B cell (primary cell): ENCODE results near the gene POLRMT. TPM values are rescaled to one million over a fixed set of nuclear protein-coding genes. Genes with fewer than 3 reads are reported as not detected.

ENCODE experiments used
- ATAC-seq: fragments of 200-7000 bp; cut with Tn5 transposase; one replicate; pipeline ENCODE4 v1.10.0; 2021; ENCODE audit warnings: low read depth, mild to moderate bottlenecking, moderate number of reproducible peaks, moderate library complexity
- CTCF ChIA-PET: fragments of 350-600 bp; sonication (Branson Sonifier 250); formaldehyde crosslinking; loops from one replicate; lab custom pipeline; 2021; ENCODE audit warnings: antibody characterized with exemption, inconsistent platforms; lab: Charles Lee
- POLR2A ChIA-PET: fragments of 350-600 bp; sonication (Branson Sonifier 250); formaldehyde crosslinking; loops from one replicate; lab custom pipeline; 2021; ENCODE audit warnings: antibody characterized with exemption; lab: Charles Lee
- DNase-seq: peaks from one replicate; pipeline ENCODE4 v3.0.0; 2013
- H2AFZ ChIP-seq: 2 replicates; pipeline ENCODE4 v1.6.1; 2012; ENCODE audit warnings: mild to moderate bottlenecking, low read depth, low read length; ENCODE audit not compliant: insufficient read depth, poor library complexity, severe bottlenecking
- H3K27ac ChIP-seq, 2 donors: 1 replicate in 1 of 2; 2 replicates in 1 of 2; pipeline ENCODE4 v1.5.1; 2012 to 2013; ENCODE audit warnings: low read length in 2 of 2, mild to moderate bottlenecking in 2 of 2, moderate library complexity in 1 of 2
- H3K27me3 ChIP-seq, 4 experiments: fragments of 200-600 bp in 1 of 4; sonication (generic) in 1 of 4; replicated peaks in 1 of 4; 1 replicate in 2 of 4; 2 replicates in 2 of 4; pipeline versions ENCODE4 v1.6.1 to v1.7.0; 2013 to 2016; ENCODE audit warnings: low read length in 3 of 4, mild to moderate bottlenecking in 2 of 4, mixed read lengths in 1 of 4, moderate library complexity in 1 of 4; ENCODE audit not compliant: insufficient read depth in 4 of 4, control insufficient read depth in 3 of 4; ENCODE audit errors: control extremely low read depth in 1 of 4
- H3K36me3 ChIP-seq, 2 experiments: replicated peaks in 1 of 2; 1 replicate in 1 of 2; 2 replicates in 1 of 2; pipeline versions ENCODE4 v1.6.1 to v1.7.1; 2013; ENCODE audit warnings: low read length in 1 of 2; ENCODE audit not compliant: insufficient read depth in 2 of 2, control insufficient read depth in 1 of 2; ENCODE audit errors: control extremely low read depth in 1 of 2, extremely low read depth in 1 of 2
- H3K4me1 ChIP-seq, 2 donors: fragments of 200-600 bp in 1 of 2; sonication (generic) in 1 of 2; 1 replicate in 1 of 2; 2 replicates in 1 of 2; pipeline versions ENCODE4 v1.5.1 to v1.6.1; 2013 to 2017; ENCODE audit warnings: low read length in 2 of 2; ENCODE audit not compliant: control insufficient read depth in 2 of 2, insufficient read depth in 2 of 2
- H3K4me2 ChIP-seq: replicated peaks from 2 replicates; pipeline ENCODE3; 2012; ENCODE audit warnings: mild to moderate bottlenecking, low read depth, low read length; ENCODE audit not compliant: poor library complexity, severe bottlenecking
- H3K4me3 ChIP-seq, 5 experiments: fragments of 200-600 bp in 1 of 5; sonication (generic) in 1 of 5; 1 replicate in 3 of 5; 2 replicates in 2 of 5; pipeline versions ENCODE4 v1.5.1 to v1.7.0; 2011 to 2016; ENCODE audit warnings: low read length in 4 of 5, mild to moderate bottlenecking in 4 of 5, low read depth in 2 of 5, control low read depth in 1 of 5, moderate library complexity in 1 of 5; ENCODE audit not compliant: insufficient read depth in 1 of 5; ENCODE audit errors: control extremely low read depth in 1 of 5, extremely low read depth in 1 of 5
- H3K79me2 ChIP-seq: fragments of 200-600 bp; sonication (generic); one replicate; pipeline ENCODE4 v1.6.0; 2016; ENCODE audit warnings: low read length; ENCODE audit not compliant: control insufficient read depth, insufficient read depth
- H3K9ac ChIP-seq: fragments of 200-600 bp; sonication (generic); 2 replicates; pipeline ENCODE4 v1.6.1; 2017; ENCODE audit warnings: mild to moderate bottlenecking, low read length, moderate library complexity
- H3K9me3 ChIP-seq, 3 donors: one replicate each; pipeline versions ENCODE4 v1.6.1 to v1.7.1; 2013; ENCODE audit warnings: low read length in 2 of 3; ENCODE audit not compliant: control insufficient read depth in 2 of 3, insufficient read depth in 1 of 3; ENCODE audit errors: control extremely low read depth in 1 of 3
- H4K20me1 ChIP-seq: 2 replicates; pipeline ENCODE4 v1.6.0; 2012; ENCODE audit warnings: mild to moderate bottlenecking, low read length; ENCODE audit not compliant: insufficient read depth, control insufficient read depth, poor library complexity, severe bottlenecking
- H3K27ac Mint-ChIP-seq: one replicate; pipeline ENCODE4 v1.8.0; 2021; ENCODE audit warnings: mixed read lengths
- H3K27me3 Mint-ChIP-seq: one replicate; pipeline ENCODE4 v1.8.0; 2021; ENCODE audit warnings: mixed read lengths
- H3K4me1 Mint-ChIP-seq: one replicate; pipeline ENCODE4 v1.8.0; 2021; ENCODE audit warnings: mixed read lengths
- H3K4me3 Mint-ChIP-seq: one replicate; pipeline ENCODE4 v1.8.0; 2021; ENCODE audit warnings: mixed read lengths
- H3K9me3 Mint-ChIP-seq: one replicate; pipeline ENCODE4 v1.8.0; 2022; ENCODE audit warnings: mixed read lengths; ENCODE audit not compliant: insufficient read depth
- CTCF ChIP-seq: fragments of 200-600 bp; IDR thresholded peaks from one replicate; pipeline ENCODE4 v1.8.0; 2022; ENCODE audit warnings: antibody characterized with exemption, mild to moderate bottlenecking
- EZH2 ChIP-seq: IDR thresholded peaks from 2 replicates; pipeline ENCODE4 v1.6.1; 2012; ENCODE audit warnings: borderline replicate concordance, low read depth, mild to moderate bottlenecking, moderate library complexity, low read length; ENCODE audit not compliant: insufficient read depth, poor library complexity, severe bottlenecking
- WGBS: methylation state at CpG from one replicate; pipeline ENCODE4 v1.1.5; 2013; ENCODE audit warnings: missing lambda C conversion rate; ENCODE audit not compliant: insufficient coverage; 5-methylcytosine and 5-hydroxymethylcytosine counted together
- intact Hi-C: fragments of 100-400 bp; cut with micrococcal nuclease; formaldehyde crosslinking; loops from one replicate; pipeline ENCODE4 v1.10.0; 2022
- polyA plus RNA-seq: library from polyadenylated mRNA; depleted of rRNA; stranded (reverse); fragments of >200 nt; gene quantifications from 2 replicates; pipeline ENCODE4 v1.2.3, GENCODE V29; 2012
- total RNA-seq, 2 donors: library from RNA; stranded (reverse); fragments of 120-200 nt in 1 of 2; gene quantifications; 1 replicate in 1 of 2; 2 replicates in 1 of 2; pipeline versions ENCODE4 v1.2.3 to v1.2.4, GENCODE V29; 2013 to 2022

Gene POLRMT
- total and polyA plus RNA-seq, 2 donors (not counting 1 experiment from before 2014, with no cell fraction given) = 77.8 to 98.0 TPM

DNA sequence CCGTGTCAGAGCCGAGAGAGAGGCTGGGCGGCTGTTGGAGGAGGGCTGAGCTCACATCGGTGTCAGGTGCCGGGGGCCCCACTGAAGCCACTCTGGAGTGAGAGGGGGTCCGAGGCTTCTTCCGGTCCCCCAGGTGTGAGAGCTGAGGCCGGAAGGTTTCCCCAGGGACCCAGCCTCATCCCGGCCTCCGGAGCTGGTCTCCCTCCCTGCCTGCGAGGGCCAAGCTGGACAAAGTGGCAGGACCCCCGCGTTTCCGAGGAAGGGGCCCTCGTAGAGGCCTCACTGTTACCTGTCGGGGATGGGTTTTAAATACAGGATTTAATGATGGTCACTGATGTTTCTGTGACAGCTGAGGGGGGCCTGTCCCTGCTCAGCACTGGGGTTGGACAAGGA lies 37.1 kb downstream of the POLRMT start:
- peaks cover 0 to 24% (median 0%) of the 10 kb centered on the region in 3 donors for H3K9me3 ChIP-seq
- H3K4me3 ChIP-seq = no peak overlapping the region
- intact Hi-C loops = no loop called here
- H2AFZ ChIP-seq = no peak overlapping the region
- no peak for DNase-seq
- Mint-ChIP-seq H3K4me3 (no peak overlapping the region), H3K4me1 (peaks cover 2% of the 10 kb centered on the region), H3K27ac (no peak overlapping the region), H3K27me3 (peaks cover 7% of the 10 kb centered on the region), H3K9me3 (no peaks in the 10 kb centered on the region)
- H3K9ac ChIP-seq = no peak overlapping the region
- no peaks in the 10 kb centered on the region for H3K4me1 ChIP-seq
- POLR2A ChIA-PET = no interaction called here
- CTCF ChIA-PET = no interaction called here
- no peak for ATAC-seq
- no peak for TF ChIP-seq EZH2
- 95% methylated on average over 11 of the region's 16 CpGs for WGBS
- no peaks in the 10 kb centered on the region for H3K79me2 ChIP-seq
- no peak overlapping the region for H3K27ac ChIP-seq
- H3K27me3 ChIP-seq = peaks cover 0 to 18% (median 4%) of the 10 kb centered on the region in 4 experiments
- H3K36me3 ChIP-seq = no peaks in the 10 kb centered on the region
- no peak overlapping the region for H3K4me2 ChIP-seq
- H4K20me1 ChIP-seq = no peaks in the 10 kb centered on the region

GRCh38 chr19:595326-596262 lies 37.7 kb downstream of the POLRMT start:
- H3K27ac ChIP-seq = no peak overlapping the region
- DNase-seq (no peak), ATAC-seq (no peak)
- peaks cover 0 to 2% of the 10 kb centered on the region in 2 donors for H3K4me1 ChIP-seq
- peaks cover 4% of the 10 kb centered on the region for H3K4me1 Mint-ChIP-seq
- H3K9ac ChIP-seq = no peak overlapping the region
- H3K4me3 ChIP-seq = no peak overlapping the region
- no peak overlapping the region for H3K27ac Mint-ChIP-seq
- intact Hi-C loops = no loop called here
- POLR2A ChIA-PET = no interaction called here
- H3K27me3 ChIP-seq = peaks cover 0 to 21% (median 8%) of the 10 kb centered on the region in 4 experiments
- 88% methylated on average over 34 of the region's 42 CpGs for WGBS
- no peaks in the 10 kb centered on the region for H4K20me1 ChIP-seq
- H3K4me2 ChIP-seq = no peak overlapping the region
- no peaks in the 10 kb centered on the region for H3K9me3 Mint-ChIP-seq
- H3K4me3 Mint-ChIP-seq = no peak overlapping the region
- H3K27me3 Mint-ChIP-seq = peaks cover 10% of the 10 kb centered on the region
- H2AFZ ChIP-seq = no peak overlapping the region
- no peak for TF ChIP-seq EZH2
- TF ChIP-seq CTCF = no peak
- no peaks in the 10 kb centered on the region for H3K79me2 ChIP-seq
- CTCF ChIA-PET = no interaction called here
- H3K9me3 ChIP-seq = peaks cover 0 to 26% (median 0%) of the 10 kb centered on the region in 3 donors
- H3K36me3 ChIP-seq = no peaks in the 10 kb centered on the region
